Panc1 (cell line): ENCODE measurements around the gene GDF7. TPM values are rescaled to one million over a fixed set of nuclear protein-coding genes. Genes with fewer than 3 reads are reported as not detected.

ENCODE experiments used
- ATAC-seq: fragments of 200-7000 bp; cut with Tn5 transposase; 2 replicates; pipeline ENCODE4 v1.9.1; 2020; ENCODE audit warnings: mild to moderate bottlenecking, moderate library complexity
- BruUV-seq: library from RNA; stranded (reverse); fragments of 400-500 nt; replicated peaks from 2 replicates; lab custom pipeline; 2021; lab: Mats Ljungman, UMichigan
- CTCF ChIA-PET: fragments of 300-600 bp; sonication (Branson Sonifier 250); formaldehyde crosslinking; loops from one replicate; lab custom pipeline; 2022; ENCODE audit warnings: antibody characterized with exemption; lab: Charles Lee
- POLR2A ChIA-PET: fragments of 300-600 bp; sonication (Branson Sonifier 250); formaldehyde crosslinking; loops from one replicate; lab custom pipeline; 2022; ENCODE audit warnings: antibody characterized with exemption; lab: Charles Lee
- DNase-seq: peaks from one replicate; pipeline ENCODE4 v3.0.0-alpha.2; 2010; ENCODE audit warnings: low read depth, low spot score
- H3K27ac ChIP-seq: 2 replicates; pipeline ENCODE4 v1.5.1; 2011; ENCODE audit warnings: mild to moderate bottlenecking, low read length, inconsistent platforms
- H3K27me3 ChIP-seq: fragments of 200-500 bp; sonication (Bioruptor generic); 2 replicates; pipeline ENCODE4 v1.6.0; 2014; ENCODE audit warnings: low read length, inconsistent platforms; ENCODE audit not compliant: control insufficient read depth, insufficient read depth
- H3K36me3 ChIP-seq: fragments of 200-500 bp; sonication (Bioruptor generic); 2 replicates; pipeline ENCODE4 v1.5.1; 2014; ENCODE audit warnings: inconsistent platforms, mild to moderate bottlenecking, low read length, moderate library complexity; ENCODE audit not compliant: control insufficient read depth, insufficient read depth
- H3K4me1 ChIP-seq: 2 replicates; pipeline ENCODE4 v1.5.1; 2011; ENCODE audit warnings: inconsistent platforms, mild to moderate bottlenecking, low read length, moderate library complexity; ENCODE audit not compliant: control insufficient read depth, insufficient read depth
- H3K4me3 ChIP-seq, 2 experiments: 2 replicates each; pipeline ENCODE4 v1.5.1; 2011 to 2012; ENCODE audit warnings: low read depth in 2 of 2, low read length in 2 of 2, mild to moderate bottlenecking in 2 of 2, inconsistent platforms in 1 of 2, moderate library complexity in 1 of 2
- H3K9me3 ChIP-seq: fragments of 200-500 bp; sonication (Bioruptor generic); 2 replicates; pipeline ENCODE4 v1.5.1; 2014; ENCODE audit warnings: low read depth, mild to moderate bottlenecking, inconsistent platforms, low read length, moderate library complexity; ENCODE audit not compliant: control insufficient read depth, insufficient read depth
- POLR2AphosphoS5 ChIP-seq: IDR thresholded peaks from 2 replicates; pipeline ENCODE4 v1.6.1; 2012; ENCODE audit warnings: mild to moderate bottlenecking, low read depth, low read length, moderate library complexity
- SIN3A ChIP-seq: IDR thresholded peaks from 2 replicates; pipeline ENCODE4 v1.6.1; 2012; ENCODE audit warnings: low read depth, mild to moderate bottlenecking, low read length, moderate library complexity, borderline replicate concordance; ENCODE audit not compliant: insufficient read depth
- TCF7L2 ChIP-seq: IDR thresholded peaks from 2 replicates; pipeline ENCODE4 v1.6.1; 2011; ENCODE audit warnings: mild to moderate bottlenecking, low read depth, low read length, inconsistent platforms
- in situ Hi-C: cut with HindIII; loops from 2 replicates; pipeline ENCODE4 v1.10.0; 2016; ENCODE audit warnings: low sequenced_read_pairs, low pct_unique_long_range_greater_than_20kb
- intact Hi-C: fragments of 100-400 bp; cut with micrococcal nuclease; formaldehyde crosslinking; loops from one replicate; pipeline ENCODE4 v1.10.0; 2022; ENCODE audit not compliant: unreplicated experiment
- total RNA-seq: library from RNA; stranded (reverse); gene quantifications from one replicate; pipeline ENCODE4 v1.2.1, GENCODE V29; 2021; ENCODE audit not compliant: unreplicated experiment
- TF ChIP-seq, protein P1 (sequence below), 2 experiments: IDR thresholded peaks; 2 replicates each; pipeline ENCODE4 v1.6.1; 2011 to 2012; ENCODE audit warnings: low read depth in 2 of 2, control low read depth in 1 of 2, low read length in 1 of 2, mild to moderate bottlenecking in 1 of 2, moderate library complexity in 1 of 2; ENCODE audit not compliant: insufficient read depth in 1 of 2
- TF ChIP-seq, protein P2 (sequence below): fragments of 450-650 bp; IDR thresholded peaks from 2 replicates; pipeline ENCODE4 v1.5.1; 2017; ENCODE audit warnings: mild to moderate bottlenecking

Gene GDF7
- total RNA-seq, 1 experiment from 2014 or later: not detected

DNA sequence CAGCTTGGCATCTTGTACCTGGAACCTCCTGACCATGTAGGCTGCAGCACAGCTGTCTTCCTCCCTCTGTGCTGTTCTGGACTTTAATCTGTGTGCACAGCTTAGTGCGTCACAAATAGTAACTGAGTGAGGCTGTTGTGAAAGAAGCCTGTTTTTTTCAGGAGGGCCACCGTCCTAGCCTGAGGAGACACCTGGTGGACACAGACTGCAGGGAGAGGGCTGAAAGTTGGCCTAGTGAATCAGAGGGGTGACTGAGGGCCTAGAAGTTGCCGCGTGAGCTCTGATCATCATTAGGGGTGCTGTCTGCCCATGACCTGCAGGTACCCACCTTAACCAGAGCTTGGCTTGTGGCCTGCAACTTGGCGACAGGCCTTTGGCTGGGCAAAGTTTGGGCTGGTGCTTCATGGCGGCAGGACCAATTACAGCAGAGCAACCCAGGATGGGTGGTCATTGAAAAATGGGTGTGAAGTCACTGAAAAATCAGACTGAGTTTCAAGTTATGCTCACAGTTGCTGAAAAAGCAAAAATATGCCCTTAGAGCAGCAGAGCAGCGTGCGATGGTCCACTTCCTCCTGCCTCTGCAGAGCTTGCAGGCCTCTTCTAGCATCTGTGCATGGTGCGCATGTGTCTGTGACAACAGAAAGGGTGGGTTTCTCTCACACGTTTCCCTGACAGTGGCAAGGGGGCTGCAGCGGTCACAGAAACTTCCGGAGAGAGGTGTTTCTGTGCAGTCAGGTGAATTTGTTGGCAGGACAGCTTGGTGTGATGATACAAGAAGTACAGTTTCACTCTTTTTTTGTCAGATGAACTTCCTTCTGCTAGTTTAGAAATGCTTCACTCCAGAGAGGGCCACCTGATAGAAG lies 9.6 kb downstream of the GDF7 start:
- Histone ChIP-seq H3K27ac (no peak overlapping the region), H3K9me3 (no peaks in the 10 kb centered on the region), H3K4me3 (no peak overlapping the region), H3K27me3 (no peaks in the 10 kb centered on the region), H3K4me1 (no peaks in the 10 kb centered on the region), H3K36me3 (no peaks in the 10 kb centered on the region)
- ATAC-seq (no peak), DNase-seq (no peak)
- no TSS peak for BruUV-seq
- TF ChIP-seq, protein P1, sequence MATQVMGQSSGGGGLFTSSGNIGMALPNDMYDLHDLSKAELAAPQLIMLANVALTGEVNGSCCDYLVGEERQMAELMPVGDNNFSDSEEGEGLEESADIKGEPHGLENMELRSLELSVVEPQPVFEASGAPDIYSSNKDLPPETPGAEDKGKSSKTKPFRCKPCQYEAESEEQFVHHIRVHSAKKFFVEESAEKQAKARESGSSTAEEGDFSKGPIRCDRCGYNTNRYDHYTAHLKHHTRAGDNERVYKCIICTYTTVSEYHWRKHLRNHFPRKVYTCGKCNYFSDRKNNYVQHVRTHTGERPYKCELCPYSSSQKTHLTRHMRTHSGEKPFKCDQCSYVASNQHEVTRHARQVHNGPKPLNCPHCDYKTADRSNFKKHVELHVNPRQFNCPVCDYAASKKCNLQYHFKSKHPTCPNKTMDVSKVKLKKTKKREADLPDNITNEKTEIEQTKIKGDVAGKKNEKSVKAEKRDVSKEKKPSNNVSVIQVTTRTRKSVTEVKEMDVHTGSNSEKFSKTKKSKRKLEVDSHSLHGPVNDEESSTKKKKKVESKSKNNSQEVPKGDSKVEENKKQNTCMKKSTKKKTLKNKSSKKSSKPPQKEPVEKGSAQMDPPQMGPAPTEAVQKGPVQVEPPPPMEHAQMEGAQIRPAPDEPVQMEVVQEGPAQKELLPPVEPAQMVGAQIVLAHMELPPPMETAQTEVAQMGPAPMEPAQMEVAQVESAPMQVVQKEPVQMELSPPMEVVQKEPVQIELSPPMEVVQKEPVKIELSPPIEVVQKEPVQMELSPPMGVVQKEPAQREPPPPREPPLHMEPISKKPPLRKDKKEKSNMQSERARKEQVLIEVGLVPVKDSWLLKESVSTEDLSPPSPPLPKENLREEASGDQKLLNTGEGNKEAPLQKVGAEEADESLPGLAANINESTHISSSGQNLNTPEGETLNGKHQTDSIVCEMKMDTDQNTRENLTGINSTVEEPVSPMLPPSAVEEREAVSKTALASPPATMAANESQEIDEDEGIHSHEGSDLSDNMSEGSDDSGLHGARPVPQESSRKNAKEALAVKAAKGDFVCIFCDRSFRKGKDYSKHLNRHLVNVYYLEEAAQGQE (IDR thresholded peaks at IDR 0.05; ENCODE audit: insufficient read depth in 1 of 2, low read depth in 2 of 2, low read length in 1 of 2): no peak
- TF ChIP-seq SIN3A (no peak), POLR2AphosphoS5 (no peak), TCF7L2 (no peak)
- TF ChIP-seq, protein P2, sequence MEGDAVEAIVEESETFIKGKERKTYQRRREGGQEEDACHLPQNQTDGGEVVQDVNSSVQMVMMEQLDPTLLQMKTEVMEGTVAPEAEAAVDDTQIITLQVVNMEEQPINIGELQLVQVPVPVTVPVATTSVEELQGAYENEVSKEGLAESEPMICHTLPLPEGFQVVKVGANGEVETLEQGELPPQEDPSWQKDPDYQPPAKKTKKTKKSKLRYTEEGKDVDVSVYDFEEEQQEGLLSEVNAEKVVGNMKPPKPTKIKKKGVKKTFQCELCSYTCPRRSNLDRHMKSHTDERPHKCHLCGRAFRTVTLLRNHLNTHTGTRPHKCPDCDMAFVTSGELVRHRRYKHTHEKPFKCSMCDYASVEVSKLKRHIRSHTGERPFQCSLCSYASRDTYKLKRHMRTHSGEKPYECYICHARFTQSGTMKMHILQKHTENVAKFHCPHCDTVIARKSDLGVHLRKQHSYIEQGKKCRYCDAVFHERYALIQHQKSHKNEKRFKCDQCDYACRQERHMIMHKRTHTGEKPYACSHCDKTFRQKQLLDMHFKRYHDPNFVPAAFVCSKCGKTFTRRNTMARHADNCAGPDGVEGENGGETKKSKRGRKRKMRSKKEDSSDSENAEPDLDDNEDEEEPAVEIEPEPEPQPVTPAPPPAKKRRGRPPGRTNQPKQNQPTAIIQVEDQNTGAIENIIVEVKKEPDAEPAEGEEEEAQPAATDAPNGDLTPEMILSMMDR: no peak; the same call in 1 of the 2 replicates
- intact Hi-C loops (no loop called here), in situ Hi-C loops (no loop called here)
- CTCF ChIA-PET: interaction anchor here (1.3 kb wide), 1 partner anchor 15 kb away, joined by 3 read pairs; no protein-coding TSS in a partner anchor
- POLR2A ChIA-PET: no interaction called here

DNA sequence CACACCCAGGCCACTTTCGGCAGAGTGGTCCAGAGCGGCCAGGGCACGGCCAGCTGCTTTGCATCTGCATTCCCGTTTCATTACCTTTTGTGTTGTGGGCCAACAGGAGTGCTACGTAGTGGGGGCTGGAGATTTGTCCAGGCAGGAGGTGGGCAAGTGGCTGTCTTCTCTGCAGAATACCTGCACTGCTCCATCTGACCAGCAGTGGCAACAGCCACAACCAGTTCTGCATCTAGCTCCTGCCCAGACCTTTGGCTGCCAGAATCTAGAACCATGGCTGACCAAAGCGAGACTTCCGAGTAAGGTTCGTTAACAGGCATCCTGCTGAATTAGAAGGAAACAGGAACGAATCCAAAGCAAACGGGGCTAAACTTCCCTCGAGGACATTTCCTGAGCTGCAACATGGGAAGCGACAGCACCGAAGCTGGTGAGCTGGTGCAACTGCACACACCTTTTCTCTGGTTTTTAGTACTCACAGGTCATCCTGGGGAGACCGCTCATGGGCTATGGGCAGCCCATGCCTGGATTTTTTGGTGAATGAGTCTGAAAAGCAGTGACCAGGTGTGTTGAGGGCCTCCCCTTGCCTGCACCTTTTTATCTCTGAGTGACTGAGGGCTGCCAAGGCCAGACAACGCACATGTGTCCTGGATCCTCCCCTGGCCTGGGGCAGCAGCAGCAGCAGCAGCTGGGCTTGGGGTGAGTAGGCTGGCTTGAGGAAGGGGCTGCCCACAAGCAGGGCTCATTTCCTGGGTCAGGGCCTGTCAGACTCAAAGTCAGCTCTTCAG lies 10.5 kb downstream of the GDF7 start:
- Histone ChIP-seq H3K4me1 (no peaks in the 10 kb centered on the region), H3K27me3 (no peaks in the 10 kb centered on the region), H3K27ac (no peak overlapping the region), H3K9me3 (no peaks in the 10 kb centered on the region), H3K36me3 (no peaks in the 10 kb centered on the region), H3K4me3 (no peak overlapping the region)
- POLR2A ChIA-PET: no interaction called here
- peak; percentile 12 for DNase-seq
- intact Hi-C loops (no loop called here), in situ Hi-C loops (no loop called here)
- CTCF ChIA-PET: no interaction called here
- BruUV-seq: no TSS peak
- peak; percentile 61 for ATAC-seq
- TF ChIP-seq, protein P2: peak; percentile 40
- no peak for TF ChIP-seq POLR2AphosphoS5
